Progenitor cell of endocrine pancreas (in vitro differentiated cells): ENCODE measurements around the gene CEACAM3. TPM values are rescaled to one million over a fixed set of nuclear protein-coding genes. Genes with fewer than 3 reads are reported as not detected.

ENCODE experiments used
- DNase-seq: peaks from one replicate; pipeline ENCODE4 v3.0.0; 2021; ENCODE audit warnings: low spot score; ENCODE audit not compliant: unreplicated experiment
- H3K27ac Mint-ChIP-seq: 2 replicates; pipeline ENCODE4 v1.8.0; 2021; ENCODE audit warnings: mild to moderate bottlenecking, moderate library complexity, mixed read lengths
- H3K27me3 Mint-ChIP-seq: 2 replicates; pipeline ENCODE4 v1.8.0; 2021; ENCODE audit warnings: mixed read lengths
- H3K36me3 Mint-ChIP-seq: 2 replicates; pipeline ENCODE4 v1.8.0; 2022; ENCODE audit warnings: mixed read lengths; ENCODE audit not compliant: insufficient read depth
- H3K4me1 Mint-ChIP-seq: 2 replicates; pipeline ENCODE4 v1.8.0; 2021; ENCODE audit warnings: low read depth, mixed read lengths
- H3K4me3 Mint-ChIP-seq: 2 replicates; pipeline ENCODE4 v1.8.0; 2021; ENCODE audit warnings: low read depth, mild to moderate bottlenecking, moderate library complexity, mixed read lengths
- H3K9me3 Mint-ChIP-seq: 2 replicates; pipeline ENCODE4 v1.8.0; 2021; ENCODE audit warnings: low read depth, mixed read lengths
- CTCF ChIP-seq: fragments of 200-600 bp; sonication (generic); IDR thresholded peaks from one replicate; pipeline ENCODE4 v1.5.0; 2021; ENCODE audit warnings: antibody characterized with exemption, mild to moderate bottlenecking; ENCODE audit not compliant: unreplicated experiment
- total RNA-seq: library from RNA; stranded (reverse); gene quantifications from 2 replicates; pipeline ENCODE4 v1.2.1, GENCODE V29; 2021

Gene CEACAM3
- total RNA-seq, 1 donor from 2014 or later = not detected

GRCh38 chr19:41810301-41810700 is 13.9 kb downstream of the CEACAM3 start:
- Mint-ChIP-seq H3K9me3 (peaks cover 20% of the 10 kb centered on the region), H3K36me3 (no peaks in the 10 kb centered on the region), H3K27ac (no peak overlapping the region), H3K4me3 (no peak overlapping the region), H3K27me3 (no peaks in the 10 kb centered on the region), H3K4me1 (no peaks in the 10 kb centered on the region)
- no peak for DNase-seq
- no peak for TF ChIP-seq CTCF

GRCh38 chr19:41811036-41811435 is 14.6 kb downstream of the CEACAM3 start:
- H3K27ac Mint-ChIP-seq = no peak overlapping the region

GRCh38 chr19:41811981-41812380 is 15.6 kb downstream of the CEACAM3 start:
- H3K27ac Mint-ChIP-seq = no peak overlapping the region
- H3K9me3 Mint-ChIP-seq = peaks cover 12% of the 10 kb centered on the region
- H3K4me3 Mint-ChIP-seq = no peak overlapping the region
- H3K27me3 Mint-ChIP-seq = no peaks in the 10 kb centered on the region
- H3K4me1 Mint-ChIP-seq = no peaks in the 10 kb centered on the region
- no peak for DNase-seq
- no peak for TF ChIP-seq CTCF
- no peaks in the 10 kb centered on the region for H3K36me3 Mint-ChIP-seq

More at GRCh38 chr19:41811036-41811435, 14.6 kb downstream of the CEACAM3 start:
- H3K36me3 Mint-ChIP-seq = no peaks in the 10 kb centered on the region
- peaks cover 15% of the 10 kb centered on the region for H3K9me3 Mint-ChIP-seq
- no peak overlapping the region for H3K4me3 Mint-ChIP-seq
- no peaks in the 10 kb centered on the region for H3K27me3 Mint-ChIP-seq
- no peak for DNase-seq
- TF ChIP-seq CTCF = no peak
- no peaks in the 10 kb centered on the region for H3K4me1 Mint-ChIP-seq

GRCh38 chr19:41813911-41814310 is 17.5 kb downstream of the CEACAM3 start:
- Mint-ChIP-seq H3K9me3 (peaks cover 14% of the 10 kb centered on the region), H3K4me1 (no peaks in the 10 kb centered on the region), H3K27me3 (peaks cover 6% of the 10 kb centered on the region), H3K36me3 (no peaks in the 10 kb centered on the region), H3K27ac (no peak overlapping the region), H3K4me3 (no peak overlapping the region)
- TF ChIP-seq CTCF = no peak
- DNase-seq = no peak

GRCh38 chr19:41815301-41815700 is 18.9 kb downstream of the CEACAM3 start:
- no peak for DNase-seq
- H3K4me3 Mint-ChIP-seq = no peak overlapping the region
- peaks cover 14% of the 10 kb centered on the region for H3K9me3 Mint-ChIP-seq
- H3K27ac Mint-ChIP-seq = no peak overlapping the region
- no peaks in the 10 kb centered on the region for H3K36me3 Mint-ChIP-seq
- peaks cover 7% of the 10 kb centered on the region for H3K27me3 Mint-ChIP-seq
- no peak for TF ChIP-seq CTCF
- no peaks in the 10 kb centered on the region for H3K4me1 Mint-ChIP-seq
